ENCODE results near the gene CRACDL. TPM values are rescaled to one million over a fixed set of nuclear protein-coding genes. Genes with fewer than 3 reads are reported as not detected.

The CRACDL gene
- total RNA-seq, 2 experiments from 2014 or later, result 0.36 to 1.5 TPM

GRCh38 chr2:98810588-98810928 is 125.5 kb downstream of the CRACDL start:
- DNase-seq (no peak), ATAC-seq (ENCODE audit: poor library complexity) (no peak)
- no peak for TF ChIP-seq CTCF (IDR thresholded peaks at IDR 0.05)
- intact Hi-C loops (cut with DNase I, micrococcal nuclease), result no loop called here
- Histone ChIP-seq H3K27ac (ENCODE audit: low read depth in 1 of 2, low read length in 2 of 2) (no peak overlapping the region), H3K4me1 (ENCODE audit: insufficient read depth, low read length) (peaks cover 14% of the 10 kb centered on the region), H3K36me3 (ENCODE audit: insufficient read depth, low read length) (no peaks in the 10 kb centered on the region), H3K9me3 (ENCODE audit: control insufficient read depth in 1 of 2, insufficient read depth in 1 of 2, low read length in 2 of 2) (no peaks in the 10 kb centered on the region), H3K4me3 (ENCODE audit: low read length) (no peak overlapping the region), H3K27me3 (ENCODE audit: control insufficient read depth in 1 of 2, insufficient read depth in 2 of 2, low read length in 2 of 2) (no peaks in the 10 kb centered on the region)
- H3K36me3 Mint-ChIP-seq (ENCODE audit: low read depth), result no peaks in the 10 kb centered on the region
- ChIA-PET CTCF (no interaction called here), POLR2A (no interaction called here)
- no peak overlapping the region for H3K4me3 Mint-ChIP-seq
- H3K27ac Mint-ChIP-seq, result no peak overlapping the region
- no peaks in the 10 kb centered on the region for H3K27me3 Mint-ChIP-seq
- no peaks in the 10 kb centered on the region for H3K9me3 Mint-ChIP-seq
- H3K4me1 Mint-ChIP-seq (ENCODE audit: low read depth), result peaks cover 15% of the 10 kb centered on the region

- Histone ChIP-seq H3K4me3 (ENCODE audit: low read length) (no peak overlapping the region), H3K36me3 (ENCODE audit: insufficient read depth, low read length) (no peaks in the 10 kb centered on the region), H3K9me3 (ENCODE audit: control insufficient read depth in 1 of 2, insufficient read depth in 1 of 2, low read length in 2 of 2) (no peaks in the 10 kb centered on the region), H3K27ac (ENCODE audit: low read depth in 1 of 2, low read length in 2 of 2) (no peak overlapping the region), H3K4me1 (ENCODE audit: insufficient read depth, low read length) (peaks cover 14% of the 10 kb centered on the region), H3K27me3 (ENCODE audit: control insufficient read depth in 1 of 2, insufficient read depth in 2 of 2, low read length in 2 of 2) (no peaks in the 10 kb centered on the region)
- H3K27ac Mint-ChIP-seq, result no peak overlapping the region
- DNase-seq (no peak), ATAC-seq (ENCODE audit: poor library complexity) (no peak)
- H3K9me3 Mint-ChIP-seq, result no peaks in the 10 kb centered on the region
- no peaks in the 10 kb centered on the region for H3K27me3 Mint-ChIP-seq
- H3K4me1 Mint-ChIP-seq (ENCODE audit: low read depth), result peaks cover 15% of the 10 kb centered on the region
- no peaks in the 10 kb centered on the region for H3K36me3 Mint-ChIP-seq (ENCODE audit: low read depth)
- TF ChIP-seq CTCF (IDR thresholded peaks at IDR 0.05), result no peak
- no peak overlapping the region for H3K4me3 Mint-ChIP-seq
- CTCF ChIA-PET, result no interaction called here
- intact Hi-C loops (cut with DNase I, micrococcal nuclease), result no loop called here
- POLR2A ChIA-PET, result no interaction called here
Measured at GRCh38 chr2:98809878-98810587, 126.0 kb downstream of the CRACDL start.

- ATAC-seq (ENCODE audit: poor library complexity) (no peak), DNase-seq (no peak)
- TF ChIP-seq CTCF (IDR thresholded peaks at IDR 0.05), result no peak
- Mint-ChIP-seq H3K27ac (no peak overlapping the region), H3K27me3 (no peaks in the 10 kb centered on the region), H3K4me3 (no peak overlapping the region), H3K4me1 (ENCODE audit: low read depth) (peaks cover 15% of the 10 kb centered on the region), H3K36me3 (ENCODE audit: low read depth) (no peaks in the 10 kb centered on the region), H3K9me3 (no peaks in the 10 kb centered on the region)
- intact Hi-C loops (cut with DNase I, micrococcal nuclease), result no loop called here
- no peaks in the 10 kb centered on the region for H3K36me3 ChIP-seq (ENCODE audit: insufficient read depth, low read length)
- no peak overlapping the region for H3K27ac ChIP-seq (ENCODE audit: low read depth in 1 of 2, low read length in 2 of 2)
- no peaks in the 10 kb centered on the region for H3K27me3 ChIP-seq (ENCODE audit: control insufficient read depth in 1 of 2, insufficient read depth in 2 of 2, low read length in 2 of 2)
- ChIA-PET POLR2A (no interaction called here), CTCF (no interaction called here)
- H3K4me3 ChIP-seq (ENCODE audit: low read length), result no peak overlapping the region
- H3K9me3 ChIP-seq (ENCODE audit: control insufficient read depth in 1 of 2, insufficient read depth in 1 of 2, low read length in 2 of 2), result no peaks in the 10 kb centered on the region
- H3K4me1 ChIP-seq (ENCODE audit: insufficient read depth, low read length), result peaks cover 17% of the 10 kb centered on the region
Measured at GRCh38 chr2:98809116-98809515, 126.9 kb downstream of the CRACDL start.

All from CD4-positive, alpha-beta T cell (primary cell).